H1 (cell line): Measurements from ENCODE around the gene QRICH2. TPM values are rescaled to one million over a fixed set of nuclear protein-coding genes. Genes with fewer than 3 reads are reported as not detected.

Experiments
- CBX5 ChIP-seq: fragments of 300-800, 300-1000 bp; sonication (generic); IDR thresholded peaks from 2 replicates; pipeline ENCODE4 v1.7.1; 2016; ENCODE audit warnings: antibody characterized with exemption, low read length, low read depth
- CBX8 ChIP-seq: fragments of 300-800, 300-1000 bp; sonication (generic); IDR thresholded peaks from 2 replicates; pipeline ENCODE4 v1.7.1; 2016; ENCODE audit warnings: low read depth, low read length, borderline replicate concordance
- GABPA ChIP-seq: IDR thresholded peaks from 2 replicates; pipeline ENCODE4 v1.6.1; 2011; ENCODE audit warnings: mild to moderate bottlenecking, low read length, moderate library complexity, borderline replicate concordance; ENCODE audit not compliant: insufficient read depth
- HDAC2 ChIP-seq, 2 experiments: fragments of 300-600 bp in 1 of 2; sonication (generic) in 1 of 2; IDR thresholded peaks; 2 replicates each; pipeline ENCODE4 v1.6.1; 2011 to 2012; ENCODE audit warnings: low read depth in 2 of 2, low read length in 2 of 2, mild to moderate bottlenecking in 2 of 2, moderate library complexity in 2 of 2, borderline replicate concordance in 1 of 2, inconsistent platforms in 1 of 2
- MAX ChIP-seq: IDR thresholded peaks from 2 replicates; pipeline ENCODE4 v1.6.1; 2012; ENCODE audit warnings: inconsistent platforms
- SAP30 ChIP-seq: fragments of 300-600 bp; sonication (generic); IDR thresholded peaks from 2 replicates; pipeline ENCODE4 v1.7.1; 2012; ENCODE audit warnings: low read length, moderate library complexity, mild to moderate bottlenecking, inconsistent platforms; ENCODE audit not compliant: insufficient read depth, insufficient replicate concordance
- TAF1 ChIP-seq: IDR thresholded peaks from 2 replicates; pipeline ENCODE4 v1.6.1; 2011; ENCODE audit warnings: mild to moderate bottlenecking, low read depth, low read length
- TEAD4 ChIP-seq: IDR thresholded peaks from 2 replicates; pipeline ENCODE4 v1.6.1; 2012; ENCODE audit warnings: low read depth, low read length, inconsistent platforms, mixed read lengths
- polyA plus RNA-seq, 7 experiments: library from polyadenylated mRNA; depleted of rRNA in 3 of 7; stranded (reverse) in 5 of 7; unstranded in 2 of 7; fragments of >200 nt in 5 of 7; fragments of 200-250 nt in 2 of 7; gene quantifications; 1 replicate in 5 of 7; 2 replicates in 1 of 7; 4 replicates in 1 of 7; pipeline versions ENCODE4 v1.2.1 to v1.2.3, GENCODE V29; 2011 to 2013; ENCODE audit warnings: missing spikeins in 2 of 7, mixed read lengths in 2 of 7
- total RNA-seq: library from RNA; stranded (reverse); fragmentation: NEBNext Ultra II Directional; extraction: Animal tissue kit (Norgen Biotek cat#: 25700); gene quantifications from 2 replicates; pipeline ENCODE4 v1.2.1, GENCODE V29; 2021

The QRICH2 gene
- total and polyA plus RNA-seq, 2 of the 8 experiments (the other 6 are each of a cell fraction or from before 2014, with no cell fraction given) = 2.8 to 3.8 TPM

DNA sequence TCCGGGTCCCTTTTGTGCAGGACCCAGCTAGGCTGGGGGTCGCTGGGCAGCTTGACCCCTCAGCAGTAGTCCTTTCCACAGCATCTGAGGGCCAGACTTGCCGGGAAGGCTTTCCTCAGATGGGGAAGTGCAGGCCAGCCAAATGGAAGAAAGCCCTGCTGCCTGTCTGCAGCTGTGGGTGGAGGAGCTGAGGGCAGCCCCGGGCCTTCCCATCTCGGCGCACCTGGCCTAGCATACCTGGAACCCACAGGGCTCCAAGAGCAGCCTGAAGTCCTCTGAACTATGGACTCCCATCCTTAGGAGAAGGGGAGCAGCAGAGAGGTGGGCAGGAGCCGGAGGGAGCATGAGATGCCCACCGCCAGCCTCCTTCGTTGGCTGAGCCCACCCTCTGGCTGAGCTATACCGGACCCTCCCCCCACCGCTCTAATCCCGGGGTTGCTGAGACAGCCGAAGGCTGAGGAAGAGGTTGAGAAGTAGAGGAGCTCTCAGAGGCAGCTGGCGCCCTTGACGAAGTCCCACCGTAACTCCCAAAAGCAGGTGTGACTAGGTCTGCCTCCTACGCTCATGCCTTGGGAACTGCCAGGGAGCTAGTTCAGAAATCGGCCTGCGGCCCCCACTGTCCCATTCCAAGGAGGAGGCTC lies 29.7 kb downstream of the QRICH2 start (continued):
- TF ChIP-seq MAX = no peak
- TF ChIP-seq CBX8 = no peak
- TF ChIP-seq HDAC2 (IDR thresholded peaks at IDR 0.05; ENCODE audit: borderline replicate concordance in 1 of 2, low read depth in 2 of 2, low read length in 2 of 2) = no peak
- no peak for TF ChIP-seq TEAD4
- TF ChIP-seq SAP30 = no peak
- TF ChIP-seq TAF1 = no peak
- TF ChIP-seq CBX5 = no peak
- TF ChIP-seq GABPA = no peak
